ENCODE measurements around the gene TST.

DNA sequence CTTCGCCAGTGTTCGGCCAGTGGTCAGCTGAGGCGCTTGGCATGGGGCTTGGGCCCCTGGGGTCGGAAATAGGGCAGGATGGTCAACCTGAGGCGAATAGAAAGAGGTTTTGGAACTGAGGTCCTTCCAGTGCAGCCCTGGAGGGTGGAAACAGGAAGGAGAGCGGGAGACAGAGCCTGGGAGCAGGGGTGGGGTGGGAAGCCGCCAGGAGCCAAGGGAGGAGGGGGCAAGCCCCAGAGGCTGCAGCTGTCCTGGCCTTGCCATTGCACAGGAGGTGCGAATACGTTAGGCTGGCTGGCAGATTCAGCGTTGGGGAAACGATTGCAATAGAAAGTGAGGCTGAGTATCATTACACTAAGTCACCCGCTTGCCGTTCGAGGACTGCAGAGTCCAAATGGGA lies 18.4 kb upstream of the TST start:
- TF ChIP-seq, protein P1, sequence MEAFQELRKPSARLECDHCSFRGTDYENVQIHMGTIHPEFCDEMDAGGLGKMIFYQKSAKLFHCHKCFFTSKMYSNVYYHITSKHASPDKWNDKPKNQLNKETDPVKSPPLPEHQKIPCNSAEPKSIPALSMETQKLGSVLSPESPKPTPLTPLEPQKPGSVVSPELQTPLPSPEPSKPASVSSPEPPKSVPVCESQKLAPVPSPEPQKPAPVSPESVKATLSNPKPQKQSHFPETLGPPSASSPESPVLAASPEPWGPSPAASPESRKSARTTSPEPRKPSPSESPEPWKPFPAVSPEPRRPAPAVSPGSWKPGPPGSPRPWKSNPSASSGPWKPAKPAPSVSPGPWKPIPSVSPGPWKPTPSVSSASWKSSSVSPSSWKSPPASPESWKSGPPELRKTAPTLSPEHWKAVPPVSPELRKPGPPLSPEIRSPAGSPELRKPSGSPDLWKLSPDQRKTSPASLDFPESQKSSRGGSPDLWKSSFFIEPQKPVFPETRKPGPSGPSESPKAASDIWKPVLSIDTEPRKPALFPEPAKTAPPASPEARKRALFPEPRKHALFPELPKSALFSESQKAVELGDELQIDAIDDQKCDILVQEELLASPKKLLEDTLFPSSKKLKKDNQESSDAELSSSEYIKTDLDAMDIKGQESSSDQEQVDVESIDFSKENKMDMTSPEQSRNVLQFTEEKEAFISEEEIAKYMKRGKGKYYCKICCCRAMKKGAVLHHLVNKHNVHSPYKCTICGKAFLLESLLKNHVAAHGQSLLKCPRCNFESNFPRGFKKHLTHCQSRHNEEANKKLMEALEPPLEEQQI (IDR thresholded peaks at IDR 0.05) = no peak
- TF ChIP-seq NCOA2 (IDR thresholded peaks at IDR 0.05; ENCODE audit: partially characterized antibody in 2 of 2) (no peak), MXI1 (IDR thresholded peaks at IDR 0.05; ENCODE audit: low read depth, low read length) (no peak)
- TF ChIP-seq, protein P2, sequence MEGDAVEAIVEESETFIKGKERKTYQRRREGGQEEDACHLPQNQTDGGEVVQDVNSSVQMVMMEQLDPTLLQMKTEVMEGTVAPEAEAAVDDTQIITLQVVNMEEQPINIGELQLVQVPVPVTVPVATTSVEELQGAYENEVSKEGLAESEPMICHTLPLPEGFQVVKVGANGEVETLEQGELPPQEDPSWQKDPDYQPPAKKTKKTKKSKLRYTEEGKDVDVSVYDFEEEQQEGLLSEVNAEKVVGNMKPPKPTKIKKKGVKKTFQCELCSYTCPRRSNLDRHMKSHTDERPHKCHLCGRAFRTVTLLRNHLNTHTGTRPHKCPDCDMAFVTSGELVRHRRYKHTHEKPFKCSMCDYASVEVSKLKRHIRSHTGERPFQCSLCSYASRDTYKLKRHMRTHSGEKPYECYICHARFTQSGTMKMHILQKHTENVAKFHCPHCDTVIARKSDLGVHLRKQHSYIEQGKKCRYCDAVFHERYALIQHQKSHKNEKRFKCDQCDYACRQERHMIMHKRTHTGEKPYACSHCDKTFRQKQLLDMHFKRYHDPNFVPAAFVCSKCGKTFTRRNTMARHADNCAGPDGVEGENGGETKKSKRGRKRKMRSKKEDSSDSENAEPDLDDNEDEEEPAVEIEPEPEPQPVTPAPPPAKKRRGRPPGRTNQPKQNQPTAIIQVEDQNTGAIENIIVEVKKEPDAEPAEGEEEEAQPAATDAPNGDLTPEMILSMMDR (IDR thresholded peaks at IDR 0.05 in 2 of 3, conservative IDR thresholded peaks at IDR 0.05 in 1 of 3; ENCODE audit: insufficient read depth in 2 of 3, low read depth in 1 of 3, low read length in 3 of 3) = no peak

Measured in K562 (cell line).